ENCODE data around the gene SLC6A5. TPM values are rescaled to one million over a fixed set of nuclear protein-coding genes. Genes with fewer than 3 reads are reported as not detected.

SLC6A5 gene
- total RNA-seq, 2 donors from 2014 or later = 0.40 TPM; not detected in 1

- Histone ChIP-seq H3K27ac (no peak overlapping the region), H3K36me3 (no peaks in the 10 kb centered on the region), H3K27me3 (replicated peaks; ENCODE audit: insufficient read depth) (peaks cover 4% of the 10 kb centered on the region), H3K4me3 (no peak overlapping the region), H3K4me1 (replicated peaks) (no peaks in the 10 kb centered on the region), H3K9me3 (no peaks in the 10 kb centered on the region)
- 74% methylated on average over 3 of the region's 3 CpGs for WGBS
- TF ChIP-seq, protein P1, sequence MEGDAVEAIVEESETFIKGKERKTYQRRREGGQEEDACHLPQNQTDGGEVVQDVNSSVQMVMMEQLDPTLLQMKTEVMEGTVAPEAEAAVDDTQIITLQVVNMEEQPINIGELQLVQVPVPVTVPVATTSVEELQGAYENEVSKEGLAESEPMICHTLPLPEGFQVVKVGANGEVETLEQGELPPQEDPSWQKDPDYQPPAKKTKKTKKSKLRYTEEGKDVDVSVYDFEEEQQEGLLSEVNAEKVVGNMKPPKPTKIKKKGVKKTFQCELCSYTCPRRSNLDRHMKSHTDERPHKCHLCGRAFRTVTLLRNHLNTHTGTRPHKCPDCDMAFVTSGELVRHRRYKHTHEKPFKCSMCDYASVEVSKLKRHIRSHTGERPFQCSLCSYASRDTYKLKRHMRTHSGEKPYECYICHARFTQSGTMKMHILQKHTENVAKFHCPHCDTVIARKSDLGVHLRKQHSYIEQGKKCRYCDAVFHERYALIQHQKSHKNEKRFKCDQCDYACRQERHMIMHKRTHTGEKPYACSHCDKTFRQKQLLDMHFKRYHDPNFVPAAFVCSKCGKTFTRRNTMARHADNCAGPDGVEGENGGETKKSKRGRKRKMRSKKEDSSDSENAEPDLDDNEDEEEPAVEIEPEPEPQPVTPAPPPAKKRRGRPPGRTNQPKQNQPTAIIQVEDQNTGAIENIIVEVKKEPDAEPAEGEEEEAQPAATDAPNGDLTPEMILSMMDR (IDR thresholded peaks at IDR 0.05) = no peak
- TF ChIP-seq POLR2AphosphoS5 (IDR thresholded peaks at IDR 0.05) (no peak), POLR2A (IDR thresholded peaks at IDR 0.05) (no peak)
- DNase-seq (ENCODE audit: low spot score) = no peak
- intact Hi-C loops (cut with DNase I) = no loop called here
Measured at GRCh38 chr11:20661445-20661844, 62.0 kb downstream of the SLC6A5 start.

DNA sequence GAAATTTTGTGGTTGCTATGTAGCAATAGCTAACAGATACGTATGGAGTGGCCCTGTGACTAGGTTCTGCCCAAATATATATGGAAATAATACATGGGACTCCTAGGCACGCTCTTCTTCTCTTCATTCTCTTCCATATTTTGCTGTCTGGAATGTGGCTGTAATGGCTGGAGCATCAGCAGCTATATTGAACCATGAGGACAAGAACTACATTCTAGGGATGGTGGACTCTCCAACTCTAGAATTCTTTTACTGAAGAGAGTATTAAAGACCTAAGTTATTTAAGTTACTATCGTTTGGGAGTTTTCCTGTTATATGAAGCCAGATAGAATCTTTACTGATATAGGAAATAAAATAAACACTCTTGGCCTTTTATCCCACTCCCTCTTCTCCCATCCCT lies 62.4 kb downstream of the SLC6A5 start:
- H3K36me3 ChIP-seq = no peaks in the 10 kb centered on the region
- H3K27me3 ChIP-seq (replicated peaks; ENCODE audit: insufficient read depth) = peaks cover 4% of the 10 kb centered on the region
- H3K4me1 ChIP-seq (replicated peaks) = no peaks in the 10 kb centered on the region
- WGBS = 86% methylated on average over 3 of the region's 3 CpGs
- TF ChIP-seq, protein P1 (IDR thresholded peaks at IDR 0.05) = no peak
- no peak for TF ChIP-seq POLR2AphosphoS5 (IDR thresholded peaks at IDR 0.05)
- no peak for TF ChIP-seq POLR2A (IDR thresholded peaks at IDR 0.05)
- no peaks in the 10 kb centered on the region for H3K9me3 ChIP-seq
- intact Hi-C loops (cut with DNase I) = no loop called here
- H3K4me3 ChIP-seq = no peak overlapping the region
- no peak overlapping the region for H3K27ac ChIP-seq
- DNase-seq (ENCODE audit: low spot score) = no peak

DNA sequence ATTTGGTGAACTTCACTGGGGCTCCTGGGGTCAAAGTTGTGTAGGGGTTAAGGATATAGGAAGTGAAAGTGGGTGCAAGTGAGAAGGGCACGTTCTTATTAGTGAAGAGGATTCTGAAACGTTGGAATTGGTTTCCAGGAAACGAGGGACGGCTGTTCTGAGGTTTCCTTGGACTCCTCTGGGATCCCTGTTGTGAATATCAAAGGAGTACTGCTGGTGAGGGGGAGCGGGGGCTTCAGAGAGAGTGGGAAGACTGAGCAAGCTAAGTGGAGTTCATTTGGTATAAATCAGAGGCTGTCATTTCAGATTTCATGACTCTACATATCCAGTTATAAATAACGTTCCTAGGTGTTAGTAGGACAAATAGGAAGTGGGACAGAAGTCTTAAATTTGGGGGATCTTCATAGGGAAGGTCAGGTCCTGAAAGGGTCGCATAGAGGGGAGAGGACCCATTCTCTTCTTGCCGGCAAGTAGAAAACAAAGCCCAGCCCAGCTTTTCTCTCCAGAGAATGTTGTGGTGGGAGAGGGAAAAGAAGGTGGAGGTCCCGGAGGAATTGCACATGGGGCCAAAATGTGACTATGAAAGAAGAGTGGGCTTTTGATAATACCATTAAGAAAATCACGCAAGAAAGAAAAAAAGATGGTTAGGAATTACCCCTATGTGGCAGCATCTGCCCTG lies 68.9 kb downstream of the SLC6A5 start:
- no peaks in the 10 kb centered on the region for H3K9me3 ChIP-seq
- no peak overlapping the region for H3K27ac ChIP-seq
- no peak for TF ChIP-seq POLR2AphosphoS5 (IDR thresholded peaks at IDR 0.05)
- no peak for TF ChIP-seq POLR2A (IDR thresholded peaks at IDR 0.05)
- TF ChIP-seq, protein P1 (IDR thresholded peaks at IDR 0.05) = no peak
- no peaks in the 10 kb centered on the region for H3K4me1 ChIP-seq (replicated peaks)
- H3K4me3 ChIP-seq = no peak overlapping the region
- intact Hi-C loops (cut with DNase I) = no loop called here
- H3K27me3 ChIP-seq (replicated peaks; ENCODE audit: insufficient read depth) = no peaks in the 10 kb centered on the region
- DNase-seq (ENCODE audit: low spot score) = no peak
- 31% methylated on average over 10 of the region's 10 CpGs for WGBS
- no peaks in the 10 kb centered on the region for H3K36me3 ChIP-seq

- TF ChIP-seq, protein P1 (IDR thresholded peaks at IDR 0.05) = no peak
- TF ChIP-seq POLR2A (IDR thresholded peaks at IDR 0.05) = no peak
- no peak for TF ChIP-seq POLR2AphosphoS5 (IDR thresholded peaks at IDR 0.05)
- H3K9me3 ChIP-seq = no peaks in the 10 kb centered on the region
- no peaks in the 10 kb centered on the region for H3K4me1 ChIP-seq (replicated peaks)
- H3K27me3 ChIP-seq (replicated peaks; ENCODE audit: insufficient read depth) = no peaks in the 10 kb centered on the region
- H3K36me3 ChIP-seq = no peaks in the 10 kb centered on the region
- no peak within 1 kb of the TSS for H3K27ac ChIP-seq
- peak within 1 kb of the TSS; percentile 13 to 42 for H3K4me3 ChIP-seq
- 1% methylated on average over 44 of the region's 93 CpGs for WGBS
- intact Hi-C loops (cut with DNase I) = no loop called here
- no peak for DNase-seq (ENCODE audit: low spot score)
Measured at GRCh38 chr11:20668844-20669819, 69.7 kb downstream of the SLC6A5 start, which contains the start of gene NELL1. TSS of gene NELL1 (plus strand) at chr11:20669586.

Measured in prostate gland (tissue), 2 donors.